Esophagus squamous epithelium (tissue), 4 donors: ENCODE data around the gene ACLY.

Source experiments
- POLR2A ChIP-seq, 4 donors: fragments of 450-650 bp; IDR thresholded peaks; one replicate each; pipeline ENCODE4 v1.6.1; 2017; ENCODE audit warnings: antibody characterized with exemption in 4 of 4, mild to moderate bottlenecking in 4 of 4, moderate library complexity in 3 of 4
- TF ChIP-seq, protein P1 (sequence below), 6 experiments: fragments of 450-650 bp in 4 of 6; fragments of 200-600 bp in 2 of 6; sonication (generic) in 2 of 6; IDR thresholded peaks; one replicate each; pipeline ENCODE4 v1.5.1; 2016 to 2019; ENCODE audit warnings: antibody characterized with exemption in 6 of 6, mild to moderate bottlenecking in 4 of 6, moderate library complexity in 4 of 6

DNA sequence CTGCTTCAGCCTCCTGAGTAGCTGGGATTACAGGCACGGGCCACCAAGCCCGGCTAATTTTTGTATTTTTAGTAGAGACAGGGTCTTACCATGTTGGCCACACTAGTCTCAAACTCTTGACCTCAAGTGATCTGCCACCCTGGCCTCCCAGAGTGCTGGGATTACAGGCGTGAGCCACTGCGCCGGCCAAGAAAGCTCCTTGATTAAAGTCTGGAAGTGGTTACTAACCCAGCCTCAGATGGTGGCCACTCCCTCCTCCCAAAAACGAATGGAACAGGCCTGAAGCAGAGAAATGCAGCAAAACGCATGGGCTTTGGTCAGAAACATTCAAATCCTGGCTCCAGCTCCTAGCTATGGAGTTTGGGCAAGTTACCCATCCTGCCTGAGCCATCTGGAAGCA, 94.7 kb downstream of the ACLY start:
- TF ChIP-seq, protein P1, sequence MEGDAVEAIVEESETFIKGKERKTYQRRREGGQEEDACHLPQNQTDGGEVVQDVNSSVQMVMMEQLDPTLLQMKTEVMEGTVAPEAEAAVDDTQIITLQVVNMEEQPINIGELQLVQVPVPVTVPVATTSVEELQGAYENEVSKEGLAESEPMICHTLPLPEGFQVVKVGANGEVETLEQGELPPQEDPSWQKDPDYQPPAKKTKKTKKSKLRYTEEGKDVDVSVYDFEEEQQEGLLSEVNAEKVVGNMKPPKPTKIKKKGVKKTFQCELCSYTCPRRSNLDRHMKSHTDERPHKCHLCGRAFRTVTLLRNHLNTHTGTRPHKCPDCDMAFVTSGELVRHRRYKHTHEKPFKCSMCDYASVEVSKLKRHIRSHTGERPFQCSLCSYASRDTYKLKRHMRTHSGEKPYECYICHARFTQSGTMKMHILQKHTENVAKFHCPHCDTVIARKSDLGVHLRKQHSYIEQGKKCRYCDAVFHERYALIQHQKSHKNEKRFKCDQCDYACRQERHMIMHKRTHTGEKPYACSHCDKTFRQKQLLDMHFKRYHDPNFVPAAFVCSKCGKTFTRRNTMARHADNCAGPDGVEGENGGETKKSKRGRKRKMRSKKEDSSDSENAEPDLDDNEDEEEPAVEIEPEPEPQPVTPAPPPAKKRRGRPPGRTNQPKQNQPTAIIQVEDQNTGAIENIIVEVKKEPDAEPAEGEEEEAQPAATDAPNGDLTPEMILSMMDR (IDR thresholded peaks at IDR 0.05) = no peak
- no peak for TF ChIP-seq POLR2A (IDR thresholded peaks at IDR 0.05)
